CD1c-positive myeloid dendritic cell (primary cell): ENCODE results near the gene SLIT1.

ENCODE experiments used
- DNase-seq: peaks from one replicate; pipeline ENCODE4 v3.0.0-alpha.2; 2016; ENCODE audit errors: extremely low spot score

SLIT1 gene

GRCh38 chr10:97171001-97171400 is 14.8 kb downstream of the SLIT1 start:
- DNase-seq, result no peak

- DNase-seq, result no peak
These were observed 15.7 kb downstream of the SLIT1 start for GRCh38 chr10:97169911-97170693.

- DNase-seq, result no peak
These were observed 16.7 kb downstream of the SLIT1 start for GRCh38 chr10:97169063-97169462.

GRCh38 chr10:97168645-97169044 is 17.1 kb downstream of the SLIT1 start:
- DNase-seq, result no peak

- no peak for DNase-seq
These were observed 20.3 kb downstream of the SLIT1 start for GRCh38 chr10:97165499-97165898.

- no peak for DNase-seq
These were observed 21.8 kb downstream of the SLIT1 start for GRCh38 chr10:97163781-97164501.

- no peak for DNase-seq
These were observed 22.6 kb downstream of the SLIT1 start for GRCh38 chr10:97163181-97163580.

GRCh38 chr10:97159646-97160305 is 26.0 kb downstream of the SLIT1 start:
- DNase-seq, result no peak

- peak; percentile 17 for DNase-seq
These were observed 28.1 kb downstream of the SLIT1 start for GRCh38 chr10:97157578-97158095.

GRCh38 chr10:97154781-97155180 is 31.0 kb downstream of the SLIT1 start:
- DNase-seq, result peak; percentile 24

GRCh38 chr10:97154162-97154561 is 31.6 kb downstream of the SLIT1 start:
- DNase-seq, result no peak

- DNase-seq, result no peak
These were observed 32.4 kb downstream of the SLIT1 start for GRCh38 chr10:97153270-97153850.

- DNase-seq, result no peak
These were observed 34.3 kb downstream of the SLIT1 start for GRCh38 chr10:97151307-97151914.

GRCh38 chr10:97150616-97151015 is 35.1 kb downstream of the SLIT1 start:
- no peak for DNase-seq

GRCh38 chr10:97150013-97150595 is 35.7 kb downstream of the SLIT1 start:
- DNase-seq, result no peak

GRCh38 chr10:97149079-97149531 is 36.7 kb downstream of the SLIT1 start:
- no peak for DNase-seq

- DNase-seq, result no peak
These were observed 41.5 kb downstream of the SLIT1 start for GRCh38 chr10:97144297-97144696.

- DNase-seq, result no peak
These were observed 42.9 kb downstream of the SLIT1 start for GRCh38 chr10:97142834-97143233.

- DNase-seq, result no peak
These were observed 44.6 kb downstream of the SLIT1 start for GRCh38 chr10:97140902-97141745.
